Measurements from ENCODE around the gene TNS3.

GRCh38 chr7:47337531-47337930 lies 244.4 kb downstream of the TNS3 start:
- TF ChIP-seq POLR2A (IDR thresholded peaks at IDR 0.05; ENCODE audit: low read length), result no peak
- no peak for TF ChIP-seq GATA1 (IDR thresholded peaks at IDR 0.05; ENCODE audit: low read depth, low read length)
